ENCODE data around the gene MYCBP.
"Not testable (repeated sequence)": the region's sequence is repeated elsewhere in the genome, so short reads cannot be mapped to it uniquely, and the experiment has no call there.

Gene MYCBP

DNA sequence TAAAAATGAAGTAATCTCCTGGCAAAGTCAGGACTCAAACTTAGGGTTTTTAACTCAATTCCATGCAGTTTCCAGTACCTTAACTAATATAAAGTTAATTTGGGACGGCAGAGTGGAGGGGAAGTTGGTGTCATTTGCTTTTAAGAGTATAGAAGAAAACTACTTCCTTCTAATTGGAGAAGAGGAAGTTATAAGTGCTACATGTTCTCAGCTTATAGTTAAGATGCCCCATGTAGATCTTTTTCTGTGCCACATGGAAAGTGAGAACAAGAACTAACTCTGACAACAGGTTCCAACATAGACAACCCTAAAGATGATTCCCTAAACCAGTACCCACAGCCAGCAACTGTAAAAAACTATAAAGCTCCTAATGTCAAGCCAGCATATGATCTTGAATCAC, 25.1 kb downstream of the MYCBP start:
- Histone ChIP-seq H3K9me3 (no peaks in the 10 kb centered on the region), H3K4me3 (ENCODE audit: low read depth, low read length) (no peak overlapping the region), H3K36me3 (no peaks in the 10 kb centered on the region), H3K27me3 (no peaks in the 10 kb centered on the region), H3K4me1 (no peaks in the 10 kb centered on the region)
- TF ChIP-seq, protein P1, sequence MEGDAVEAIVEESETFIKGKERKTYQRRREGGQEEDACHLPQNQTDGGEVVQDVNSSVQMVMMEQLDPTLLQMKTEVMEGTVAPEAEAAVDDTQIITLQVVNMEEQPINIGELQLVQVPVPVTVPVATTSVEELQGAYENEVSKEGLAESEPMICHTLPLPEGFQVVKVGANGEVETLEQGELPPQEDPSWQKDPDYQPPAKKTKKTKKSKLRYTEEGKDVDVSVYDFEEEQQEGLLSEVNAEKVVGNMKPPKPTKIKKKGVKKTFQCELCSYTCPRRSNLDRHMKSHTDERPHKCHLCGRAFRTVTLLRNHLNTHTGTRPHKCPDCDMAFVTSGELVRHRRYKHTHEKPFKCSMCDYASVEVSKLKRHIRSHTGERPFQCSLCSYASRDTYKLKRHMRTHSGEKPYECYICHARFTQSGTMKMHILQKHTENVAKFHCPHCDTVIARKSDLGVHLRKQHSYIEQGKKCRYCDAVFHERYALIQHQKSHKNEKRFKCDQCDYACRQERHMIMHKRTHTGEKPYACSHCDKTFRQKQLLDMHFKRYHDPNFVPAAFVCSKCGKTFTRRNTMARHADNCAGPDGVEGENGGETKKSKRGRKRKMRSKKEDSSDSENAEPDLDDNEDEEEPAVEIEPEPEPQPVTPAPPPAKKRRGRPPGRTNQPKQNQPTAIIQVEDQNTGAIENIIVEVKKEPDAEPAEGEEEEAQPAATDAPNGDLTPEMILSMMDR (IDR thresholded peaks at IDR 0.05; ENCODE audit: low read depth, low read length), result no peak
- DNase-seq, result no peak

DNA sequence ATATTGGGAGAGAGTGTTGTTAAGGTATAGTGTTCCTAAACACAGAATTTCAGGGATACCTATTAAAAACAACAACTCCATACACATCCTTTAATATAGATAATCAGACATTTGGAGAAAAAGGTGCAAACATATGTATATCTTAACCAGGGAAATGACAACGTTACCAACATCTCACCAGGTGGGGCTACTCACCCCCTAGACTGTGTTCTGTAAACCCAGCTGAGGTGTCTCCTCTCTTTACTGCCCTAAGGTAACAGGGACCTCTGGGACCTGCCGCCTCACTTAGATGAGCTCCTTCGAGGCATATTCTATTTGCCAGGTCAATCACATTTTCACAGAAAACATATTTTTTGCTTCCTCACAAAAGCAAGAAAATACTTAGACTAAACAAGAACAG, 26.9 kb downstream of the MYCBP start:
- DNase-seq, result no peak
- no peaks in the 10 kb centered on the region for H3K9me3 ChIP-seq
- H3K4me1 ChIP-seq, result no peaks in the 10 kb centered on the region
- TF ChIP-seq, protein P1 (IDR thresholded peaks at IDR 0.05; ENCODE audit: low read depth, low read length), result no peak
- no peak overlapping the region for H3K4me3 ChIP-seq (ENCODE audit: low read depth, low read length)
- no peaks in the 10 kb centered on the region for H3K36me3 ChIP-seq
- no peaks in the 10 kb centered on the region for H3K27me3 ChIP-seq

DNA sequence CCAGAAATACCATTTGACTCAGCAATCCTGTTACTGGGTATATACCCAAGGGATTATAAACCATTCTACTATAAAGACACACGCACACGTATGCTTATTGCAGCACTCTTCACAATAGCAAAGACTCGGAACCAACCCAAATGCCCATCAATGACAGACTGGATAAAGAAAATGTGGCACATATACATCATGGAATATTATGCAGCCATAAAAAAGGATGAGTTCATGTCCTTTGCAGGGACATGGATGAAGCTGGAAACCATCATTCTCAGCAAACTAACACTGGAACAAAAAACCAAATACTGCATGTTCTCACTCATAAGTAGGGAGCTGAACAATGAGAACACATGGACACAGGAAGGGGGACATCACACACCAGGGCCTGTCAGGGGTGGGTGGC, 28.1 kb downstream of the MYCBP start:
- not testable (repeated sequence) for H3K4me3 ChIP-seq (ENCODE audit: low read depth, low read length); DNase-seq; H3K27me3 ChIP-seq; H3K9me3 ChIP-seq; H3K4me1 ChIP-seq; H3K36me3 ChIP-seq

DNA sequence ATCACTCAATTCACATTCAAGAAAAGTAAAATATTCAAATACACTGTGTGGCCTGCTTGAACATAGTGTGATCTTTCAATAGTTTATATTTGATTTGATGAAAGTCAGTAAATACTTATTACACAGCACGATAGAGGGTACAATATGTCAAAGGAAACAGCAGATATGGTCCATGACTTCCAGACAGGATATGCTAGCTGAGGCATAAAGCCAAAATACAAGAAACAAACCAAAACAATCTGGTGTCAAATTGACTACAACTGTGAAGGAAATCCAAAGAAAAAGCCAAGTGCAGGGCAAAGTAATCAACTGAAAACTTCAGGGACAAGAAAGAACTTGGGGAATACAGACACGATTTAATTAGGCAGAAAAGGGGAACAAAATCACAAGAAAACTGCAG, 32.9 kb downstream of the MYCBP start:
- Histone ChIP-seq H3K4me1 (no peaks in the 10 kb centered on the region), H3K9me3 (no peaks in the 10 kb centered on the region), H3K36me3 (no peaks in the 10 kb centered on the region), H3K4me3 (ENCODE audit: low read depth, low read length) (no peak overlapping the region), H3K27me3 (no peaks in the 10 kb centered on the region)
- DNase-seq, result no peak
- TF ChIP-seq, protein P1 (IDR thresholded peaks at IDR 0.05; ENCODE audit: low read depth, low read length), result no peak

DNA sequence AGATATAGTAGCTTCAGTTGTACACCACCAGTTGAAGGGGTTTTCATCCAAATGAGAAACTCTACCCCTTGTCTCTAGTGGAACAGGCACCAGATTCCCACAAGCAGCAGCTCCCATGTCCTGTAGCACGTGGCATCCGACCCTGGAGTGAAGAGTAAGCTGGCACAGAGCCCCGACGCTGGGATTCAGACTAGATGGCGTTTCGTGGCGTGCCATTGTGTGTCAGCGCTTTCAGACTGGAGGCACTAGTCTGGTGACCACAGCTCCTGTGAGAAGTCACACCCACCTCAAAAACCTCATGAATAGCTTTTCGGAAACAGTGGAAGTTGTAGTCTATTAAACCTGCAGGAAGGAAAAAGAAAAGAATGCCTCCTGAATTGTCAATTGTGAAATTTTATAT, 33.8 kb downstream of the MYCBP start:
- Histone ChIP-seq H3K9me3 (no peaks in the 10 kb centered on the region), H3K4me3 (ENCODE audit: low read depth, low read length) (no peak overlapping the region), H3K27me3 (no peaks in the 10 kb centered on the region), H3K4me1 (no peaks in the 10 kb centered on the region), H3K36me3 (no peaks in the 10 kb centered on the region)
- TF ChIP-seq, protein P1 (IDR thresholded peaks at IDR 0.05; ENCODE audit: low read depth, low read length), result no peak
- no peak for DNase-seq

DNA sequence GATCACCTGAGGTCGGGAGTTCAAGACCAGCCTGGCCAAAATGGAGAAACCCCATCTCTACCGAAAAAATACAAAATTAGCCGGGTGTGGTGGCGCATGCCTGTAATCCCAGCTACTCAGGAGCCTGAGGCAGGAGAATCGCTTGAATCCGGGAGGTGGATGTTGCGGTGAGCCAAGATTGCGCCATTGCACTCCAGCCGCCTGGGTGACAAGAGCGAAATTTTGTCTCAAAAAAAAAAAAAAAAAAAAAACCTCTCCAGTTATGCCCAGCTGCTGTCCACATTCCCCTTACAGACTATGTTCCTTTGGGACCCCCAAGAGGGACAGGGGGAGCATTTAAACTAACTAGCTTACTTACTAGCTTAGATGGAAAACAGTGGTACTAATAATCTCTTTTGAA, 36.8 kb downstream of the MYCBP start:
- H3K4me3 ChIP-seq (ENCODE audit: low read depth, low read length); H3K9me3 ChIP-seq; H3K27me3 ChIP-seq; H3K4me1 ChIP-seq; H3K36me3 ChIP-seq; DNase-seq: not testable (repeated sequence)

DNA sequence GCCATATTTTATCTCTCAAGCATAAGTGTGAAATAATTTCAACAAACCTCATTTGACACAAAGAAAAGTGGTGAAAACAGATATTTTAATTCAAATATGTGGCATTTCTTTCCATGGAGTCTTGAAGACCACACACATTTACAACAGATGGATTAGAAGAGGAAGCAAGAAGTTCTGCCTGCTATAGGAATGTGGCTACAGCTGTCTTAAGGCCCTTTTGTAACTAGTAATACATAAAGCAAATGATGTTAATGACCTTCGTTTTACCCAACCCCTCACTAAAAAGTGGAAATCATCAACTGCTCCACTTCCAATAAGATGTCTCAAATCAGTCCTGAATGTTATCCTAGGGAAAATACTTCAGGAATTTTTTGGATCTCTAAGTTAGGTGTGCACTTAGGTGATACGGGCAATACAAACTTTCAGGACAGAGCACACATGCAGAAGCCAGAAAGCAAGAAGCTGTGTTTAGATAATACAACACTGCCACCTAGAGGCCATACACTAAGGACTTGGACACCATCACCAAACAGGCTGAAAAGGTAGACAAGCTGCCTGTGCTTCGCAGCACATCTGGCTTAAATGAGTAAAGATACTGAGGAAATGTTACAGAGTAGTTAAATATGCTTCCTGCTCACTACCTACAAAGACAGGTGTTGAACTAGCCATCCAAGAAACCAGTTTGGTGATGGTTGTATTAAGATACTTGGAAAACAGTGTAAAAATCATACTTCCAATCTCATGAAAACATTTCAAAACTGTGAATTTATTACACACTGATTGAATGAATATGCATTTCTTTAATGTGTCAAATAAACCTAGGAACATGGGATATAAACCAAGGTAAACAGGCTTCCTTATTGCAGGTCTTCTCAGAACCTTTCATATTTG, 38.0 kb downstream of the MYCBP start:
- Histone ChIP-seq H3K9me3 (no peaks in the 10 kb centered on the region), H3K36me3 (no peaks in the 10 kb centered on the region), H3K27me3 (no peaks in the 10 kb centered on the region), H3K4me3 (ENCODE audit: low read depth, low read length) (no peak overlapping the region), H3K4me1 (no peaks in the 10 kb centered on the region)
- TF ChIP-seq, protein P1 (IDR thresholded peaks at IDR 0.05; ENCODE audit: low read depth, low read length), result peak; percentile 70
- DNase-seq, result peak; percentile 45

Data from BE2C (cell line).